Retinal pigment epithelial cell (primary cell): ENCODE data around the gene TMCC1.
"Not testable (repeated sequence)": the region's sequence is repeated elsewhere in the genome, so short reads cannot be mapped to it uniquely, and the experiment has no call there.

Experiments used
- DNase-seq: peaks from one replicate; pipeline ENCODE4 v3.0.0-alpha.2; 2010; ENCODE audit warnings: low read depth
- H3K4me3 ChIP-seq: 2 replicates; pipeline ENCODE4 v1.5.1; 2011; ENCODE audit warnings: mild to moderate bottlenecking, low read length, control low read depth, moderate library complexity
- CTCF ChIP-seq: conservative IDR thresholded peaks from 2 replicates; pipeline ENCODE4 v1.5.1; 2011; ENCODE audit warnings: low read depth, low read length, control low read depth, inconsistent platforms

The TMCC1 gene

GRCh38 chr3:129764090-129764489 lies 129.4 kb downstream of the TMCC1 start:
- DNase-seq, result no peak
- H3K4me3 ChIP-seq, result no peak overlapping the region
- TF ChIP-seq CTCF, result no peak

- TF ChIP-seq CTCF, result no peak
- no peak for DNase-seq
- H3K4me3 ChIP-seq, result no peak overlapping the region
These were observed 134.7 kb downstream of the TMCC1 start for GRCh38 chr3:129758785-129759320.

- no peak for DNase-seq
- TF ChIP-seq CTCF, result no peak
- no peak overlapping the region for H3K4me3 ChIP-seq
These were observed 135.2 kb downstream of the TMCC1 start for GRCh38 chr3:129758306-129758705.

- no peak for DNase-seq
- no peak overlapping the region for H3K4me3 ChIP-seq
- no peak for TF ChIP-seq CTCF
These were observed 136.6 kb downstream of the TMCC1 start for GRCh38 chr3:129756871-129757270.

- DNase-seq, H3K4me3 ChIP-seq: not testable (repeated sequence)
These were observed 142.4 kb downstream of the TMCC1 start for GRCh38 chr3:129751105-129751504.

- no peak for DNase-seq
- no peak for TF ChIP-seq CTCF
- H3K4me3 ChIP-seq, result no peak overlapping the region
These were observed 143.8 kb downstream of the TMCC1 start for GRCh38 chr3:129749692-129750091.

- no peak for DNase-seq
- no peak for TF ChIP-seq CTCF
These were observed 145.5 kb downstream of the TMCC1 start for GRCh38 chr3:129747992-129748391.

GRCh38 chr3:129747136-129747535 lies 146.4 kb downstream of the TMCC1 start:
- no peak for TF ChIP-seq CTCF
- no peak for DNase-seq
- no peak overlapping the region for H3K4me3 ChIP-seq

More at GRCh38 chr3:129747992-129748391, 145.5 kb downstream of the TMCC1 start:
- H3K4me3 ChIP-seq, result no peak overlapping the region
